TTC549 (cell line): ENCODE results near the gene NCBP3.
"Not testable (repeated sequence)": the region's sequence is repeated elsewhere in the genome, so short reads cannot be mapped to it uniquely, and the experiment has no call there.

Experiments
- FAIRE-seq: peaks from 2 replicates; lab custom pipeline; 2012; peaks lifted over from hg19 to GRCh38; lab: Jason Lieb, UNC

The NCBP3 gene

DNA sequence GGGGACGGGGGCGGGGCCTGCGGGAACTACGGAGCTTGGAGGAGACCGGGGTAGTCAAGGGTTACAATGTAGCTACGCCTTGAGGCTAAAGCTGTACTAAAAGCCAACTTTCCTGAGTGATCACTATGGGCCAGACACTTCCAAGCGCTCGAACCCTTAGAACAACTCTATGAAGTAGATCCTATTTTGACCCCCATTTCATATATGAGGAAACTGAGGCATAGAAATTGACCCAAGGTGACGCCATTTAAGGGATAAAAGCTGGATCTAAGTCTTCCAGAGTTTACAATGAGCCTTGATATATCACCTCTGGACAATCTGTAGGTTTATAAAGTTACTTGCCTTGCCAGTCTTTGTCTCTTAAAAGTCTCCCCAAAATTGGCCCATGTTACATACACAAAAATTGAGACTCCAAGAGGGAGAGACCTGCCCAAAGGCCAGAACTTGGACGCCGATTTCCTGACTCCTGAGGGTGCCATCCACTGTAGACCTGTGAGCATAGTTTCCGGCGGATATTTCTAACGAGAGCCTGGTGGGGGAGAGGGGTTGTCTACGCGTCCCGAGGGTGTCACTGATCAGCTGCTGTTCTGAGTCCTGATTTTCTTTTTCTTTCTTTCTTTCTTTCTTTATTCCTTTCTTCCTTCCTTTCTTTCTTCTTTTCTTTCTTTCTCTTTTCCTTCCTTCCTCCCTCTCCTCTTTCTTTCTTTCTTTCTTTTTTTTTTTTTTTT, 555 bp upstream of the NCBP3 start:
- no peak for FAIRE-seq

- no peak for FAIRE-seq
Measured at GRCh38 chr17:3845291-3845620, 790 bp downstream of the NCBP3 start.

GRCh38 chr17:3844556-3844955, 1.5 kb downstream of the NCBP3 start:
- not testable (repeated sequence) for FAIRE-seq

GRCh38 chr17:3843935-3844516, 2.0 kb downstream of the NCBP3 start:
- FAIRE-seq, result no peak

DNA sequence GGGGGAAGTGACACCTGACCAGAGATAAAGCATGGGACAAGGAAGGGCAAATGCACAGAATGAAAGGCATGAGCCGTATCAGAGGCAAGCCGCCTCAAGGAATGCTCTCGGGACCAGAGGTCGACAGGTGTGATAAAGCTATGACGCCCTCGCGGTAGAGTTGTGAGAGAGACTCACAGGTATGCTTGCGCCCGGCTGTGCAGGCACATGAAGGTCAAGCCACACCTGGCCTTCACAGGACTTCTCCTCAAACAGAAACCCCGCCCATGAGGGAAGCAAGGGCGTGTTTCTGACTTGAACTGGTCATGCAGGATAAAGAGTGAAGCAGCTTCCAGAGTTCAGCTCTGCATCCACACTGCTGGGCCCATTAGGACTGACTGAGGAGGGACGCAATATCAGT, 7.8 kb downstream of the NCBP3 start:
- no peak for FAIRE-seq

GRCh38 chr17:3836551-3836950, 9.5 kb downstream of the NCBP3 start:
- FAIRE-seq, result no peak

GRCh38 chr17:3835410-3836229, 10.4 kb downstream of the NCBP3 start:
- FAIRE-seq, result no peak

DNA sequence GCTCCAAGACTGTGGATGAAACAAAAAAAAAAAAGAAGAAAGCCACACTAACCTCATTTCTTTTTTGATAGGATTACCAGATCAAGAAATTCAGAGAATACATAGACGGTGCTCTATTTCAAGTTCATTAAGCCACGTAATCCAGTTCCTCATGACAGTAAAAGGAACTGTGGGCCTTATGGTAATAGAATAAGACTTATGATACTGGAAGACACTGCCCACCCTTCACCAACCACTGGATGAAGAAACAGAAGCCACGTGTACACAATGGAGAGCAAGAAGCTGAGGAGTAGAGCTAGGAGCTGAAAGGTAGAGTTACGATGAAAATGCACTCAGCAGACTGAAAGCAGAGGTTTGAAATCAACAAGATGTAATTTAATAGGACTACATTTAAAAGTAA, 11.2 kb downstream of the NCBP3 start:
- no peak for FAIRE-seq

DNA sequence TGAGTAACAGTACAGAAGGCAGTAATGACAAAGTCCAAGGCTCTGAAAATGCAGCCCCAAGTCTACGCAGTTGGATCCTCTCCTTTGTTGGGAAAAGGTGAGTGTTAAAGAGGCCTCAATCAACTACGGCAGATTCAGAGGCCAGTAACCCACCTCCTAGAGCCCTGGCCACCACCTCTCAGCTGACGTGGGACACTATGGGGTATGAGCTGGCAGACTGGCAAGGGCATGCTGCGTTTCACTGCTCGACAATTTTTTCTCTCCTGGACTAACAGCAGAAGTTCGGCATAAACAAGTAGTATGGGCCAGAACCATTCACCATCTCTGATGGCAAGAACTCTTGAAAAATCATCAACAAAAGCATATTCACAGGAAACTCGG, 17.2 kb downstream of the NCBP3 start:
- no peak for FAIRE-seq

GRCh38 chr17:3828151-3828851, 17.7 kb downstream of the NCBP3 start:
- no peak for FAIRE-seq

DNA sequence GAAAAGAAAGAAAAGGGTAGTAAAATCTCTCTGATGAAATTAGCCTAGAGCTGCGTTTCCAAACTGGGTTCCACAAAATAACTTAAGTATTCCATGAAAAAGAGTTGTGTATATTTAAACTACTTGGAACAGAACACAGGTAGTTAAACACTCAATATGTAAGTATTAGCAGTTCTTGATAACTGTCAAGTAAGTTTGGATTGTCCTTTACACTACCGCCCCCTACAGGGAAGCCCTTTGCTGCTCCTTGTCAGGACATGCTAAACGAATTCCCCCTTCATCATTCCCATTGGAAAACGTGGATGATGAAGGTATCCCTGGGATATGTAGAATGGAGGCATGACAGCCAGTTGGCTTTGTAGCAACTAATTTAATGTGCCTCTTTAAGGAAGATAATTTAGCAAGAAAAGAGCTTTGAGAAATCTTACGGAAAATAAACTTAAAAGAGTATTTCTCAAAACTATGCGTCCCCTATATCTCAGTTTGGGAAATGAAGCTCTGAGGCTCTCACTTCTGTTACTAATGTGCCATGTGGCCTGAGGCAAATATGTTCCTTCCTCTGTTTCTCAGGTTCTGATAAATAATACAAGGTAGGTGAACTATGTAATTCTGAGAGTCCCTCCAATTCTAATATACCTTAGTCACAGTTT, 18.8 kb downstream of the NCBP3 start:
- FAIRE-seq, result peak; percentile 41

- no peak for FAIRE-seq
Measured at GRCh38 chr17:3826191-3826590, 19.9 kb downstream of the NCBP3 start.

DNA sequence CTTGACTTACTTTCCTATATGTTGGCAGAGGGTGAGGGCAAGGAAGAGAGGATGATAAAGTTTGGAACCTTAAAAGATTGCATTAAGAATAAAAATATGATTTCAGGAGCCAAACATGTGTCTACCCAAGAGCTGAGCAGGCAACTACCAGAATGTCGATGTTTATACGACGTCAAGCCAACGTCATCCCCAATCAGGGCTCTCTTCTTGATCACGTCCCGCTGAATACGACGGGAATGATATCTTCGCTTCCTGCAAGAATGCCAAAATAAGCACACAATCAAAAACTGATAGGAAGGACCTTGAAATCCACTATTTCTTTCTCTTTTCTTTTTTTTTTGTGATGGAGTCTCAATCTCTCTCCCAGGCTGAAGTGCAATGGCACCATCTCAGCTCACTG, 24.9 kb downstream of the NCBP3 start:
- FAIRE-seq, result no peak

GRCh38 chr17:3818786-3819185, 27.3 kb downstream of the NCBP3 start:
- FAIRE-seq, result no peak

DNA sequence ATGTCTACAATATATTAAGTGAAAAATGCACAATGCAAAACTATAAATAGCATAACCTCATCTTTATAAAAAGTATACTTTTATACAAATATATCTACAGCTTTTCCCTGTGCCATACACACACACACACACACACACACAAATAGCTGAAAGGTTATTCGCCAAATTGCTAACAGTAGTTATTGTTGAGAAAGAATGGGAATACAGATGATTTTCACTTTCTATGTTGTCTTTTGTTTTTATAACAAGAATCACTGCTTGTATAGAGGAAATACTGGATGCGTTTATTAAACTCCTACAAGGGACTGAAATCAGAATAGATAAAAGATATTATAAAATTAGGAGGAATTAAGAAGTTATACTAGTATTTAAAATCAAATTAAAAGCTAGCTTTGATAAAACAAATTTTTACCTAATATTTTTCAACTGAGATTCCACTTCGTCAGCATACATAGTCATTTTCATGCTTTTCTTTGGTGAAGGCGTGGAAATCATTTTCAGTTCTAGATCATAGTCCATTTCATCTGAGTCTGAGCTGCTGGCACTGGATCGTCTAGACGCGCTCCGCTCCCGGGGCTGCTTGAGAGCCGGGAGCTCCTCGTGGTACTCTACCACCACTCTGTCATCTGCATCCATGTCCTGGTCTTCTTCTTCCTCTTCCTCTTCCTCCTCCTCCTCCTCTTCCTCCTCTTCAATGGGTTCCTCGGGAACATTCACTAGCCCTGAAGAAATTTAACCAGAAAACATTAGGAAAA, 28.0 kb downstream of the NCBP3 start:
- no peak for FAIRE-seq

GRCh38 chr17:3815925-3816324, 30.1 kb downstream of the NCBP3 start:
- no peak for FAIRE-seq

GRCh38 chr17:3815122-3815521, 30.9 kb downstream of the NCBP3 start:
- FAIRE-seq, result no peak

- FAIRE-seq, result no peak
Measured at GRCh38 chr17:3814361-3814760, 31.7 kb downstream of the NCBP3 start.

GRCh38 chr17:3813171-3813570, 32.9 kb downstream of the NCBP3 start:
- FAIRE-seq, result no peak

- no peak for FAIRE-seq
Measured at GRCh38 chr17:3812771-3813170, 33.3 kb downstream of the NCBP3 start.

DNA sequence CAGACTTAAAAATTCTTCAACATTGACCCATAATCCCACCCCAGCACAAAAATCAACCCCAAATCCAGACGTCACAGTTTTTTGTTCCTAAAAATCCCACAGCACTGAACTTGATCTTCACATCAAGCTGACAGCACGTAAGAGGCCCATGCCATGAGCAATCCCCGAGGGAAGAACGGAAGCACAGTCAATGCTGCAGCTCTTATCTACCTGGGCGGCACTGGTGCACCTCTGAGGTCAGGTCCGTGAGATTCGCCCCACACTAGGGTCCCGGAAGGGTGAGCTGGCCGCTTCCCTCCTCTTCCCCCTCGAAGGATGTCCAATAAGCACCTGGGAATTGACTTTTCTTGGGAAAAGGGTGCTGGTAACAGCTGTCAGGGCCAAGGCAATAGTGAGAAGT, 33.8 kb downstream of the NCBP3 start:
- no peak for FAIRE-seq

DNA sequence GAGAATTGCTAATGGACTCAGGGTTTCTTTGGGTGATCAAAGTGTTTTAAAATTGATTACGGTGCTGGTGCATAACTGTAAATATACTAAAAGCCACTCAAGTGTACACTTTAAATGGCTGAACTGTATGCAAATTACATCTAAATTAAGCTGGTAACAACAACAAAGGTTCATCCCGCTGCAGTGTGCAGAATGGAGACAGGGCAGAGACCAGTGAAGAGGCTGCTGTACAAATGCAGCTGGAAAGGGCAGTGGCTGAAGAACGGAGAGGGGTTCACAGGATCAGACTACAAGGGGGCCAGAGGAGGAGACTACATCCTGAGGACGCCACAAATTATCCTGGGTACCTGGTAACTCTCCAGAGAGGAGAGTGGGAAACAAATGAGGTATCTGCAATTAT, 36.0 kb downstream of the NCBP3 start:
- no peak for FAIRE-seq
